ENCODE measurements around the gene CNTNAP3. TPM values are rescaled to one million over a fixed set of nuclear protein-coding genes. Genes with fewer than 3 reads are reported as not detected.
"Not testable (repeated sequence)": the region's sequence is repeated elsewhere in the genome, so short reads cannot be mapped to it uniquely, and the experiment has no call there.

Gene CNTNAP3
- total RNA-seq, 6 experiments from 2014 or later = 0.99 to 2.3 (median 1.8) TPM

DNA sequence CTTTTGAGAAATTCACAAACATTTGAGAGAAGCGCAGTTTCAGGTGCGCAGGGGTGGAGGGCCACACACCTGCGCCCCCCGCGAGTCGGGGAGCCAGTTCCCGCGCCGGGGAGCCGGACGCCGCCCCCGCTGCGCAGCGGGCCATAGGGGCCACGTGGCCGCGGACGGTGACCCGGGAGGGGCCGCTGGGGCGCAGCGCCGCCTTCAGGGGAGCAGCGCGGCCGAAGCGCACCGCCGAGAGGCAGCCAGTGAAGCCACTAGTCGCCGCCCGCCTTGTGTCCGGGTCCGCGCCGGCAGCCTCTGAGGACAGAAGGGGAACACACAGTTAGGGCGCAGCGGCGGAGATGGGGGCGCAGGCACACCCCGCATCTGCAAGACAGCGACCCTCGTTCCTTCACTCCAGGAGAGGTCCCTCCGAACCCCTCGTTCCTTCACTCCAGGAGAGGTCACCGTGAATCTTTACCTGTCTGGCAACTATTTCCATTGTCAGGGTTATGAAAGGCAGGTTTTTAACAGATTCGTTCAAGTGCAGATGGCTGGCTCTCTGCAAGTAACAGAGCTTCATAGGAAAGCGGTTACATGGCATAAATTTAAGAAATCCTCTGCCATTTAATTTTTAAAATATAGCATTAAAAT is 209.2 kb downstream of the CNTNAP3 start:
- H3K36me3 ChIP-seq; intact Hi-C loops (cut with DNase I); H3K27me3 ChIP-seq; H3K9me3 ChIP-seq; H3K4me3 ChIP-seq; H3K27ac ChIP-seq; H3K4me1 ChIP-seq: not testable (repeated sequence)
- TF ChIP-seq, protein P1, sequence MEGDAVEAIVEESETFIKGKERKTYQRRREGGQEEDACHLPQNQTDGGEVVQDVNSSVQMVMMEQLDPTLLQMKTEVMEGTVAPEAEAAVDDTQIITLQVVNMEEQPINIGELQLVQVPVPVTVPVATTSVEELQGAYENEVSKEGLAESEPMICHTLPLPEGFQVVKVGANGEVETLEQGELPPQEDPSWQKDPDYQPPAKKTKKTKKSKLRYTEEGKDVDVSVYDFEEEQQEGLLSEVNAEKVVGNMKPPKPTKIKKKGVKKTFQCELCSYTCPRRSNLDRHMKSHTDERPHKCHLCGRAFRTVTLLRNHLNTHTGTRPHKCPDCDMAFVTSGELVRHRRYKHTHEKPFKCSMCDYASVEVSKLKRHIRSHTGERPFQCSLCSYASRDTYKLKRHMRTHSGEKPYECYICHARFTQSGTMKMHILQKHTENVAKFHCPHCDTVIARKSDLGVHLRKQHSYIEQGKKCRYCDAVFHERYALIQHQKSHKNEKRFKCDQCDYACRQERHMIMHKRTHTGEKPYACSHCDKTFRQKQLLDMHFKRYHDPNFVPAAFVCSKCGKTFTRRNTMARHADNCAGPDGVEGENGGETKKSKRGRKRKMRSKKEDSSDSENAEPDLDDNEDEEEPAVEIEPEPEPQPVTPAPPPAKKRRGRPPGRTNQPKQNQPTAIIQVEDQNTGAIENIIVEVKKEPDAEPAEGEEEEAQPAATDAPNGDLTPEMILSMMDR (IDR thresholded peaks at IDR 0.05) = peak in 1 of 4 donors; percentile 13
- DNase-seq (peak in 2 of 3 donors; percentile 25 to 53), ATAC-seq (peak; percentile 56 to 77 (median 72))
- 9% methylated on average over 26 of the region's 49 CpGs for WGBS (ENCODE audit: insufficient coverage, low coverage, low lambda C conversion rate, missing lambda C conversion rate)

DNA sequence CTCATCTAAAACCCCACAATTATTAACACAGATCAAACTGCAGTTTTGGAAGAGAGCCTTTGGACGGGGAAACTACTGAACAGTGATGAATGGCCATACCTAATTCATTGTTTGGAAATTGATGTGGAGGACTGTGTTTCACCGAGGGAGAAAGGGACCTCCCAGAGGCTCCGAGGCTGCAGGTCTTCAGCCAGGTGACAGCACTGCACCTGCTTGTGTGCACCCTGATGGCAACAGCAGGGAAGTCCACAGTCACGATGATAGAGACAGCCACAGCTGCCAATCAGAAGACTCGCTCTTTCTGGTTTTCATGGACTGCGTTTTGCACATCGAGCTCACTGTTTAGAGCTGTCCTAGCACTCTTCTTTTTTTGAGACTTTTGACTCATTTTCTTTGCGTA is 214.4 kb downstream of the CNTNAP3 start:
- WGBS (ENCODE audit: insufficient coverage, low coverage, low lambda C conversion rate, missing lambda C conversion rate) = 56% methylated on average over 8 of the region's 8 CpGs
- peak in 2 of 4 donors; percentile 28 to 35 for ATAC-seq
- intact Hi-C loops (cut with DNase I) = not testable (repeated sequence)

DNA sequence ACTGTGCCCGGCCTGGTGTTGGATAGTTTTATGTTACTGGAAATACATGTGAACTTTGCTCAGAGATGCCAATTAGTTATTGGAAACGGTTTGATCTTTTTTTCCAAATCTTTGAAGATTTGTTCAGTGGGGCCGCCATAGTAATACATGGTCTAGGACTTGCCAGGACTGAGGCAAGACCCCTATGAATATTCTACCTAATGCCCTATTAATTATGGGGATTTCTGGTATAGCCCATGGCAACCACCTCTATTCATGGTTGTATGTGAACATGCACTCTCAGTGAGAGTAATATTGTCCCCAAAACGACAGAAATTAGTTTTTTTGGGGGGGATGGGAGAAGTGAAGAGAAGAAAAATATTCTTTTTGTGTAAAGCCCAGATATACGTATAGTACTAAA is 220.3 kb downstream of the CNTNAP3 start:
- H3K36me3 ChIP-seq; H3K4me1 ChIP-seq; ATAC-seq; H3K4me3 ChIP-seq; H3K27ac ChIP-seq; H3K27me3 ChIP-seq; intact Hi-C loops (cut with DNase I); DNase-seq; H3K9me3 ChIP-seq: not testable (repeated sequence)
- 63% methylated on average over 5 of the region's 5 CpGs for WGBS (ENCODE audit: insufficient coverage, low coverage, low lambda C conversion rate, missing lambda C conversion rate)

More for the DNA sequence above, 214.4 kb downstream of the CNTNAP3 start:
- H3K27ac ChIP-seq, H3K9me3 ChIP-seq, DNase-seq, H3K36me3 ChIP-seq, H3K27me3 ChIP-seq, H3K4me3 ChIP-seq, H3K4me1 ChIP-seq: not testable (repeated sequence)

- DNase-seq; H3K27me3 ChIP-seq; H3K4me3 ChIP-seq; ATAC-seq; intact Hi-C loops (cut with DNase I); H3K36me3 ChIP-seq; H3K4me1 ChIP-seq; H3K27ac ChIP-seq; H3K9me3 ChIP-seq: not testable (repeated sequence)
- WGBS (ENCODE audit: insufficient coverage, low coverage, low lambda C conversion rate, missing lambda C conversion rate) = 59% methylated on average over 5 of the region's 5 CpGs
These were observed 225.0 kb downstream of the CNTNAP3 start for GRCh38 chr9:39062966-39063365.

DNA sequence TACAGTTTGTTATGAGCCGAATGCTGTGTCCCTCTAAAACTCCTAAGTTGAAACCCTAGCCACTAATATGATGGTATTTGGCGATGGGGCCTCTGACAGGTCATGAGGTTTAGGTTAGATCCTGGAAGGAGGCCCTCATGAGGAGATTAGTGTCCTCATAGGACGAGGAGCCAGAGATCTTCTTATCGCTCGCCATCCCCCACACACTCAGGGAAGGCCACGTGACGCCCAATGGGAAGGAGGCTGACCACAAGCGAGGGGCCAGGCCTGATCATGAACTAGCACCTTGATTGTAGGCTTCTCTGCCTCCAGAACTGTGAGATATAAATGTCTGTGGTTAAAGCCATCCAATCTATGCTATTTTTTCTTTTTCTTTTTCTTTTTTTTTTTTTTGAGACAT is 233.5 kb downstream of the CNTNAP3 start:
- H3K27me3 ChIP-seq; H3K27ac ChIP-seq; H3K4me3 ChIP-seq; H3K4me1 ChIP-seq; intact Hi-C loops (cut with DNase I); H3K9me3 ChIP-seq; H3K36me3 ChIP-seq; DNase-seq: not testable (repeated sequence)
- 64% methylated on average over 3 of the region's 8 CpGs for WGBS (ENCODE audit: insufficient coverage, low coverage, low lambda C conversion rate, missing lambda C conversion rate)
- peak in 1 of 4 donors; percentile 48 for ATAC-seq

DNA sequence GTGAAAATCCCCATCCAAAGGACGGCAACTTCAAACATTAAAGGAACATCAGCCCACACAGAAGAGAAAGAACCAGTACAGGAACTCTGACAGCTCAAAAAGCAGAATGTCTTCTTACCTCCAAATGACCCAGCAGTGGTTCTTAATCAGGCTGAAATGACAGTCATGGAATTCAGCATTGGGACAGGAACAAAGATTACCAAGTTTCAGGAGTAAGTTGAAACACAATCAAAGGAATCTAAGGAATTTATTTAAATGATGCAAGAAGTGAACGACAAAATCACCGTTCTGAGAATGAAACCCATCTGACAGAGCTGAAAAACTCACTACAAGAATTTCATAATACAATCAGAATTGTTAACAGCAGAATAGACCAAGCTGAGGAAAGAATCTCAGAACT is 241.1 kb downstream of the CNTNAP3 start:
- H3K4me1 ChIP-seq; intact Hi-C loops (cut with DNase I); H3K9me3 ChIP-seq; H3K27me3 ChIP-seq; ATAC-seq; DNase-seq; H3K4me3 ChIP-seq; H3K27ac ChIP-seq; H3K36me3 ChIP-seq: not testable (repeated sequence)
- 25% methylated on average over 3 of the region's 3 CpGs for WGBS (ENCODE audit: insufficient coverage, low coverage, low lambda C conversion rate, missing lambda C conversion rate)

- H3K36me3 ChIP-seq; H3K4me3 ChIP-seq; H3K4me1 ChIP-seq; H3K9me3 ChIP-seq; ATAC-seq; H3K27ac ChIP-seq; H3K27me3 ChIP-seq; intact Hi-C loops (cut with DNase I): not testable (repeated sequence)
- peak in 1 of 3 donors; percentile 50 for DNase-seq
- 80% methylated on average over 1 of the region's 27 CpGs for WGBS (ENCODE audit: insufficient coverage, low coverage, low lambda C conversion rate, missing lambda C conversion rate)
These were observed 245.6 kb downstream of the CNTNAP3 start for GRCh38 chr9:39042352-39042803.

- DNase-seq; H3K9me3 ChIP-seq; H3K36me3 ChIP-seq; H3K27ac ChIP-seq; H3K27me3 ChIP-seq; ATAC-seq; H3K4me3 ChIP-seq; H3K4me1 ChIP-seq; intact Hi-C loops (cut with DNase I): not testable (repeated sequence)
- WGBS (ENCODE audit: insufficient coverage, low coverage, low lambda C conversion rate, missing lambda C conversion rate) = 75% methylated on average over 9 of the region's 10 CpGs
These were observed 246.2 kb downstream of the CNTNAP3 start for GRCh38 chr9:39041774-39042173.

- H3K27me3 ChIP-seq; H3K9me3 ChIP-seq; H3K4me3 ChIP-seq; intact Hi-C loops (cut with DNase I); H3K27ac ChIP-seq; H3K36me3 ChIP-seq; DNase-seq; H3K4me1 ChIP-seq: not testable (repeated sequence)
- WGBS (ENCODE audit: insufficient coverage, low coverage, low lambda C conversion rate, missing lambda C conversion rate) = 34% methylated on average over 2 of the region's 2 CpGs
- ATAC-seq = peak in 1 of 4 donors; percentile 33
These were observed 248.8 kb downstream of the CNTNAP3 start for GRCh38 chr9:39039148-39039547.

- ATAC-seq = peak in 1 of 4 donors; percentile 41
- intact Hi-C loops (cut with DNase I); H3K9me3 ChIP-seq; H3K4me1 ChIP-seq; H3K4me3 ChIP-seq; DNase-seq; H3K27me3 ChIP-seq; H3K27ac ChIP-seq; H3K36me3 ChIP-seq: not testable (repeated sequence)
- WGBS (ENCODE audit: insufficient coverage, low coverage, low lambda C conversion rate, missing lambda C conversion rate) = 88% methylated on average over 1 of the region's 1 CpG
These were observed 249.7 kb downstream of the CNTNAP3 start for GRCh38 chr9:39038221-39038620.

DNA sequence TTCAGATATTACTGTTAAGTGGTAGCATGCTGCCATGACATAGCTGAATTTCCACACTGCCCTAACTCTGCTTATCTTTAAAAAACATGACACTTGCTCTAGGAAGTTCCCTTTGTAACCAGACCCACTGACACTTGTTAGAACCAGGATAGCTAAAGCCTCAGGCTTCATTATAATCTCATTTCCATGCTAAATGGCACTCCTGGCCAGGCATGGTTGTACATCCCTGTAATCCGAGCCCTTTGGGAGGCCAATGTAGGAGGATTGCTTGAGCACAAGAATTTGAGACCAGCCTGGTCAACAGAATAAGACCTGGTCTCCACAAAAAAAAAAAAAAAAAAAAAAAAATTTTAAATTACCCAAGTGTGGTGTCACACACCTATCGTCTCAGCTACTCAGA is 254.1 kb downstream of the CNTNAP3 start:
- H3K27ac ChIP-seq; H3K36me3 ChIP-seq; ATAC-seq; H3K27me3 ChIP-seq; intact Hi-C loops (cut with DNase I); H3K4me3 ChIP-seq; H3K4me1 ChIP-seq; H3K9me3 ChIP-seq; DNase-seq: not testable (repeated sequence)
- 60% methylated on average over 2 of the region's 2 CpGs for WGBS (ENCODE audit: insufficient coverage, low coverage, low lambda C conversion rate, missing lambda C conversion rate)
